Prostate gland (tissue), 2 donors: ENCODE data around the gene GFPT1.

Source experiments
- CTCF ChIP-seq, 4 experiments: fragments of 200-600 bp in 2 of 4; fragments of 450-650 bp in 2 of 4; sonication (generic) in 2 of 4; IDR thresholded peaks; 1 replicate in 3 of 4; 2 replicates in 1 of 4; pipeline ENCODE4 v1.5.1; 2016 to 2019; ENCODE audit warnings: antibody characterized with exemption in 4 of 4, mild to moderate bottlenecking in 2 of 4, moderate library complexity in 2 of 4
- POLR2A ChIP-seq: fragments of 450-650 bp; IDR thresholded peaks from one replicate; pipeline ENCODE4 v1.6.1; 2016; ENCODE audit warnings: antibody characterized with exemption, mild to moderate bottlenecking
- POLR2AphosphoS5 ChIP-seq: sonication (generic); formaldehyde crosslinking; IDR thresholded peaks from one replicate; pipeline ENCODE4 v1.6.1; 2017; ENCODE audit warnings: antibody characterized with exemption

DNA sequence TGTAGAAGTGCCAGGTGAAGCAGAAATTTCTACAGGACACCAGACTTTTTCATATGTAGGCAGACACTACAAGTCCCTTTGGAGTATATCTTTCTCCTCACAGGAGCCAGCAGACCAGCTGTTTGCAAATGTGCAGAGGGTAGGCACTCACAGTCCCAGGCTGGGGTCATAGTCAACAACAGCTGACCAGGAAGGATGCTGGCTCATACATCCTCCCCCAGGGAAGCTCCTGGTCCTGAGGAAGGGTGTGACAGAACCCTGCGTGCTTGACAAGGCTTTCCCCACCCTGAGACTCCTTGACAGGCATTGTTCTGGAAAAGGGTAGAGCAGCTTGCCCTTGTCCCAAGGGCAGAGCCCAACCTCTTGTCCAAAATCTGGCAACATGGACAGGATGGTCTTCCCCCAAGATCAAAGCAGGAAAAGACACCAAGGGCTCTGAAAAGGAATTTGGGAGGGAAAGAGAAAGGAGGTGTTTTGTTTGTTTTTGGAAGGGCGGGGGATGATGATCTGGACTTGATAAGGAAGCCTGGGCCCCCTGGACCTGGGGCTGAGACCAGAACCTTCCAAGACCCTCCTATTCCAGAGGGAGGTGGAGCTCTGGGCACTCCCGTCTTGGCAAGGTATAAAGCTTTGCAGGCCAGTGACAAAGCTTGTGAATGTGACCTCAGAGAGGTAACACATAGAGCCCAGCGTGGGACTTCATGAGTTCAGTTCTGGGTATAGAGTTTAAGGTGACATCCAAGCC, 87.1 kb downstream of the GFPT1 start:
- no peak for TF ChIP-seq POLR2AphosphoS5
- no peak for TF ChIP-seq POLR2A
- no peak for TF ChIP-seq CTCF (IDR thresholded peaks at IDR 0.05)
